Panc1 (cell line): ENCODE measurements around the gene AADAC.

Experiments used
- POLR2AphosphoS5 ChIP-seq: IDR thresholded peaks from 2 replicates; pipeline ENCODE4 v1.6.1; 2012; ENCODE audit warnings: mild to moderate bottlenecking, low read depth, low read length, moderate library complexity
- SIN3A ChIP-seq: IDR thresholded peaks from 2 replicates; pipeline ENCODE4 v1.6.1; 2012; ENCODE audit warnings: low read depth, mild to moderate bottlenecking, low read length, moderate library complexity, borderline replicate concordance; ENCODE audit not compliant: insufficient read depth
- TCF7L2 ChIP-seq: IDR thresholded peaks from 2 replicates; pipeline ENCODE4 v1.6.1; 2011; ENCODE audit warnings: mild to moderate bottlenecking, low read depth, low read length, inconsistent platforms
- TF ChIP-seq, protein P1 (sequence below), 2 experiments: IDR thresholded peaks; 2 replicates each; pipeline ENCODE4 v1.6.1; 2011 to 2012; ENCODE audit warnings: low read depth in 2 of 2, control low read depth in 1 of 2, low read length in 1 of 2, mild to moderate bottlenecking in 1 of 2, moderate library complexity in 1 of 2; ENCODE audit not compliant: insufficient read depth in 1 of 2
- TF ChIP-seq, protein P2 (sequence below): fragments of 450-650 bp; IDR thresholded peaks from 2 replicates; pipeline ENCODE4 v1.5.1; 2017; ENCODE audit warnings: mild to moderate bottlenecking

DNA sequence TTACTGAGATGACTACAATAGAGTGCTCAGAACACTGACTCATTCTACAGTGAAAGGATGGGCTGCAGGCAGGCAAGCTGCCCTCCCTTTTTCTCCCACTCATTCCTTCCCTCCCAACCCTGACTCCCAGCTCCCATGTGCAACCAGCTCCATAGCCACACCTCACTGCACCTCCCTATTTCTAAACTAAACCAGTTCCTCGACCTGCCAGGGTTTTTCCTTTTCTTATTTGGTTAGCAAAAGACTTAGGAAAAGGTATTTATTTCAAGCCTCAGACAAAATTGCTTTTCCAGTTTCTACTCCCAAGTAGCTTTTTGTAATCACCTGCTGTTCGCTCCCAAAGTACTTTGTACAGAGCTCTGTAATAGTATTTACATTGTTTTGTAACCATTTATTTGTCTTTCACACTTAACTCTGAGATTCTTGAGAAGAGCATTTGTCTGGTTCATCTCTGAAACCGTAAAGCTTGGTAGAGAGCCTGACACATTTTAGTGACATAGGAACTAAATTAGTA is 2.2 kb downstream of the AADAC start:
- TF ChIP-seq, protein P1, sequence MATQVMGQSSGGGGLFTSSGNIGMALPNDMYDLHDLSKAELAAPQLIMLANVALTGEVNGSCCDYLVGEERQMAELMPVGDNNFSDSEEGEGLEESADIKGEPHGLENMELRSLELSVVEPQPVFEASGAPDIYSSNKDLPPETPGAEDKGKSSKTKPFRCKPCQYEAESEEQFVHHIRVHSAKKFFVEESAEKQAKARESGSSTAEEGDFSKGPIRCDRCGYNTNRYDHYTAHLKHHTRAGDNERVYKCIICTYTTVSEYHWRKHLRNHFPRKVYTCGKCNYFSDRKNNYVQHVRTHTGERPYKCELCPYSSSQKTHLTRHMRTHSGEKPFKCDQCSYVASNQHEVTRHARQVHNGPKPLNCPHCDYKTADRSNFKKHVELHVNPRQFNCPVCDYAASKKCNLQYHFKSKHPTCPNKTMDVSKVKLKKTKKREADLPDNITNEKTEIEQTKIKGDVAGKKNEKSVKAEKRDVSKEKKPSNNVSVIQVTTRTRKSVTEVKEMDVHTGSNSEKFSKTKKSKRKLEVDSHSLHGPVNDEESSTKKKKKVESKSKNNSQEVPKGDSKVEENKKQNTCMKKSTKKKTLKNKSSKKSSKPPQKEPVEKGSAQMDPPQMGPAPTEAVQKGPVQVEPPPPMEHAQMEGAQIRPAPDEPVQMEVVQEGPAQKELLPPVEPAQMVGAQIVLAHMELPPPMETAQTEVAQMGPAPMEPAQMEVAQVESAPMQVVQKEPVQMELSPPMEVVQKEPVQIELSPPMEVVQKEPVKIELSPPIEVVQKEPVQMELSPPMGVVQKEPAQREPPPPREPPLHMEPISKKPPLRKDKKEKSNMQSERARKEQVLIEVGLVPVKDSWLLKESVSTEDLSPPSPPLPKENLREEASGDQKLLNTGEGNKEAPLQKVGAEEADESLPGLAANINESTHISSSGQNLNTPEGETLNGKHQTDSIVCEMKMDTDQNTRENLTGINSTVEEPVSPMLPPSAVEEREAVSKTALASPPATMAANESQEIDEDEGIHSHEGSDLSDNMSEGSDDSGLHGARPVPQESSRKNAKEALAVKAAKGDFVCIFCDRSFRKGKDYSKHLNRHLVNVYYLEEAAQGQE (IDR thresholded peaks at IDR 0.05; ENCODE audit: insufficient read depth in 1 of 2, low read depth in 2 of 2, low read length in 1 of 2), result no peak
- TF ChIP-seq, protein P2, sequence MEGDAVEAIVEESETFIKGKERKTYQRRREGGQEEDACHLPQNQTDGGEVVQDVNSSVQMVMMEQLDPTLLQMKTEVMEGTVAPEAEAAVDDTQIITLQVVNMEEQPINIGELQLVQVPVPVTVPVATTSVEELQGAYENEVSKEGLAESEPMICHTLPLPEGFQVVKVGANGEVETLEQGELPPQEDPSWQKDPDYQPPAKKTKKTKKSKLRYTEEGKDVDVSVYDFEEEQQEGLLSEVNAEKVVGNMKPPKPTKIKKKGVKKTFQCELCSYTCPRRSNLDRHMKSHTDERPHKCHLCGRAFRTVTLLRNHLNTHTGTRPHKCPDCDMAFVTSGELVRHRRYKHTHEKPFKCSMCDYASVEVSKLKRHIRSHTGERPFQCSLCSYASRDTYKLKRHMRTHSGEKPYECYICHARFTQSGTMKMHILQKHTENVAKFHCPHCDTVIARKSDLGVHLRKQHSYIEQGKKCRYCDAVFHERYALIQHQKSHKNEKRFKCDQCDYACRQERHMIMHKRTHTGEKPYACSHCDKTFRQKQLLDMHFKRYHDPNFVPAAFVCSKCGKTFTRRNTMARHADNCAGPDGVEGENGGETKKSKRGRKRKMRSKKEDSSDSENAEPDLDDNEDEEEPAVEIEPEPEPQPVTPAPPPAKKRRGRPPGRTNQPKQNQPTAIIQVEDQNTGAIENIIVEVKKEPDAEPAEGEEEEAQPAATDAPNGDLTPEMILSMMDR, result no peak
- no peak for TF ChIP-seq POLR2AphosphoS5
- no peak for TF ChIP-seq TCF7L2
- no peak for TF ChIP-seq SIN3A
